Pulmonary artery endothelial cell (primary cell): ENCODE results near the gene SRSF3. TPM values are rescaled to one million over a fixed set of nuclear protein-coding genes. Genes with fewer than 3 reads are reported as not detected.
"Not testable (repeated sequence)": the region's sequence is repeated elsewhere in the genome, so short reads cannot be mapped to it uniquely, and the experiment has no call there.

Experiments used
- DNase-seq: peaks from one replicate; pipeline ENCODE4 v3.0.0-alpha.2; 2011; ENCODE audit warnings: low read depth, low spot score
- total RNA-seq: library from RNA; depleted of rRNA; stranded (reverse); fragments of >200 nt; gene quantifications from 2 replicates; pipeline ENCODE4 v1.2.3, GENCODE V29; 2014

The SRSF3 gene
- total RNA-seq, 1 donor from 2014 or later, result 415 TPM

DNA sequence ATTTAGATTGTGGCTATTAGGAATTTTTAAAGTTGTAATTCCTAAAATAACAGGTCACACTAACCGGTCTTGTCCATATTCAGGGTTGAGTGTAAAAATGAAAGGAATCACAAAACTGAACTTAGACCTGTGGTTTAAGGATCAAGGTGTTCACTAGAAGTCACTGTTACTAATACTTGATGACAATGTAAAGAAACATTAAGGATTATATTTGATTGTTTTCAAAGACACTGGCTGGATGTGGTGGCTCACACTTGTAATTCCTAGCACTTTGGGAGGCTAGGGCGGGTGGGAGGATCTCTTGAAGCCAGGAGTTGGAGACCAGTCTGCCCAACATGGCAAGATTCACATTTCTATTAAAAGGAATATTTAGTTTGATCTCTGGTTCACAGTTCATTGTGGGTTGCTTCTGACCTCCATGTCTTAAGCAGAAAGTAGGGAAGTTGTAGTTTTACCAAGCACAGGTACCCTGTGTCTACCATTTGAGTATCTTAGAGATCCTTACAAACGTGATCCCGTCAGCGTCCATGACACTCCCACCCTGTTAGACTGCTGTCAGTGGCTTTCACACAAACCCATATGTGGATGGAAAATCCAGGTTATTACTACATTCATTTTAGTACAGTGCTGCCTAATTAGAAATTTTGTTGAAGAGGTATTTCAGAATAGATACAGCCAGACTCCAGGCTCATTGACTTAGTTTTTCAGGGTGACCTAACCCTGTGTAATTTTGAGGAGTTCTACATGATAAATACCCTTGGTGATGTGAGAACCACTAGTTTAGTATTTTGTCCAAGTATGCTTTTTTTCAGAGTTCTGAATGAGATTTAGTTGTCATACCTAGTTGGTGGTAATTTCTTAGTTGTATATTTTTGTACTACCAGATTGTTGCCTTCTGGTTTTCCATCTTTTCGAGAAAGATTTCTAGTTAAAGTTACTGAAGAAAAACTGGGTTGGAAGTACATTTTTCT, 10.2 kb downstream of the SRSF3 start:
- no peak for DNase-seq

DNA sequence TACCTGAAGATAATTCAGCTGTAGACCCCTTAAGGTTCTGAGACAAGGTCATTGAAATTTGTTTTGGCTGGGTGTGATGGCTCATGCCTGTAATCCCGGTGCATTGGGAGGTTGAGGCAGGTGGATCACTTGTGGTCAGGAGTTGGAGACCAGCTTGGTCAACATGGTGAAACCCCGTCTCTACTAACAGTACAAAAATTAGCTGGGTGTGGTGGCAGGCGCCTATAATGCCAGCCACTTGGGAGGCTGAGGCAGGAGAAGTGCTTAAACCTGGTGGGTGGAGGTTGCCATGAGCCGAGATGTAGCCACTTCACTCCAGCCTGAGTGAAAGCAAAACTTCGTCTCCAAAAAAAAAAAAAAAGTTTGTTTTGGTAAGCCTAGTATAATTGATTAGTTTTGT, 11.0 kb downstream of the SRSF3 start:
- no peak for DNase-seq

DNA sequence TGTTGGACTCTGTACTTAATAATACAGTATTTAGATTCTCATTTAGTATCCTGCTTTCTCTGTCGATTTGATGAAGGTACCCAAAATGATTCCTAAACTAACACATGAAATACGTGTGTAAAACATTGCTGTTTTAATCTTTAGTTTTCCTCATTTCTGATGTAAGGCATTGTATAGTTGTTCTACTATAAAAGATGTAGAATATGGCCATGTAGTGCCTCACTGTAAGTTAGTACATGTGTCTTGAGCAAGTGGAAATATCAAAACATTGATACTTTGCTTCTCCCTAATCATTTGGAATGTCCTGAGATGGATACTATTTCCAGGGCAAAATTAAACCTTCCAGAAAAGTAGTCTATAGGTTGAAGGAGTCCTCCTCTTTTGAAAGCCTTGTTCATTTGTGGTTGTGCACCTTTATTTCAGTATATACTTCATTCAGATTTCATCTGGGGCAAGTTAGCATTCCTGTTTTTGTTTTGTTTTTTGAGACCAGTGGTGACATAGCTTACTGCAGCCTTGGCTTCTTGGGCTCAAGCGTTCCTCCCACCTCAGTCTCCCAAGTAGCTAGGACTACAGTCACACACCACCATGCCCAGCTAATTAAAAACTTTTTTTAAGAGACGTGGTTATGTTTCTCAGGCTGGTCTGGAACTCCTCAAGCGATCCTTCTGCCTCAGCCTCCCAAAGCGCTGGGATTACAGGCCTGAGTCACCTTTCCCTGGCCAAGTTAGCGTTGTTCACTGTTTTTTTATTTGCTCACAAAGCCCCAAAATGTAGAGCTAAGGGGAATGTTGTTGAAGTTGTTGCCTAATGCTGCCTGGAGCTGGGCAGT, 11.6 kb downstream of the SRSF3 start:
- DNase-seq, result no peak

DNA sequence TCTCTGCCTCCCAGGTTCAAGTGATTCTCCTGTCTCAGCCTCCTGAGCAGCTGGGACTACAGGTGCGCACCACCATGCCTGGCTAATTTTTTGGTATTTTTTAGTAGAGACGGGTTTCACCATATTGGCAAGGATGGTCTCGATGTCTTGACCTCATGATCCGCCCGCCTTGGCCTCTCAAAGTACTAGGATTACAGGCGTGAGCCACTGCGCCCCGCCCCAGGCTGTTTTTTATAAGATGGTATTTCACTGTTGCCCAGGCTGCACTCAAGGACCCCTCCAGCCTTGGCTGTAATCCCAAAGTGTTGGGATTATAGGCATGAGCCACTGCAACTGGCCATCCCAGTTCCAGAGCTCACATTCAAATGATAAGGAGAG, 13.1 kb downstream of the SRSF3 start:
- DNase-seq, result not testable (repeated sequence)

DNA sequence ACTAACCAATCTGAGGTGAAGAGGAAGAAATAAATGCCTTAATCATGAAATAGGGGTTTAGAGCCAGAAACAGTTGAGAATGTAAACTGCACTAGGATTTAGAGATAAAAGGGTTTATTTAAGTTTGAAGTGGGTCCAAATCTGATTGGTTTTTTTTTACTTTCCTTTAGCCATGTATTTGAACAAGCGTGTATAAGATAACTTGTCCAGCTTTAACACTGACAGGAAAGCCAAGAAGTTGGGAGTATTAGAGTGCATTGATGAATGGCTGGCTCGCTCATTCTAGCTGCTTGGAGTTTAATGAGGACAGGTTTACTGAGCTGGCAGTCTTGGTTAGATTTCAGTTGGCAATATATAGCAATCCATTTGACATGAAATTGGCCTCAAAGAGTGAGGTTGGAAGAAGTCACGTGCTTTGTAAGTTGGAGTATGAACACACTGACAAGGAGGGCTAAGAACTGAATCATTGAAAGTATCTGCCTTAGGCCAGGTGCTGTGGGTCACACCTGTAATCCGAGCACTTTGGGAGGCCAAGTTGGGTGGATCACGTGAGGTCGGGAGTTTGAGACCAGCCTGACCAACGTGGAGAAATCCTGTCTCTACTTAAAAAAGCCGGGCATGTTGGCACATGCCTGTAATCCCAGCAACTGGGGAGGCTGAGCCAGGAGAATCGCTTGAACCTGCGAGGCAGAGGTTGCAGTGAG, 13.7 kb downstream of the SRSF3 start:
- no peak for DNase-seq

DNA sequence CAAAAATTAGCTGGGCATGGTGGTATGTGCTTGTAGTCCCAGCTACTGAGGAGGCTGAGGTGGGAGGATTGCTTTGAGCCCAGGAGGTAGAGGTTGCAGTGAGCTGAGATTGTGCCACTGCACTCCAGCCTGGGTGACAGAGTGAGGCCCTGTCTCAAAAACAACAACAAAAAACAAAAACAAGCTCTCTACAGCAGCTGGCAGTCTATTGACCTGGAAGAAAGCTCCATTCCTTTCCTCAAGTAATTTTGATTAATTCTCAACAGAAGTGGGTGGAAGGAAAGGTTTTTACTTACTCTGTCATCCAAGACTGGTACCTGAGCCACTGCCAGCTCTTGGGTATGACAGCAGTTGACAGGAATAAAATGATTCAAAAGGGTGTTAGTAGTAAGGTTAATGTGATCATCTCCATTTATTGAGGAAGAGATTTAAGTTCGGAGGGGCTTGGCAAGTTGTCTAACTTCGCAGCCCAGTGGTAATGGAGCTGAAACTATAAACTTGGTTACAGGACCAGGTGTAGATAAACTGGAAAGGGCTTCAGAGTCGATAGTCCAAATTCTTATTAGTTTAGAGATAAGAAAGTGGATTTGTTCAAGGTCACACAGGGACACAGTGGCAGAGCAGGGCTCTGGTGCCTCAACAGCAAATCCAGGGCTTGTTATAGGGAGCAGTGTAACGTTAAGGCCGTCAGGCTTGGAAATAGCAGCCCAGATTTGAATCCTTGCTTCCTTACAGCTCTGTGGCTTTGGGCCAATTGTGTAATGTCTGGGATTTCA, 14.8 kb downstream of the SRSF3 start:
- DNase-seq, result no peak

DNA sequence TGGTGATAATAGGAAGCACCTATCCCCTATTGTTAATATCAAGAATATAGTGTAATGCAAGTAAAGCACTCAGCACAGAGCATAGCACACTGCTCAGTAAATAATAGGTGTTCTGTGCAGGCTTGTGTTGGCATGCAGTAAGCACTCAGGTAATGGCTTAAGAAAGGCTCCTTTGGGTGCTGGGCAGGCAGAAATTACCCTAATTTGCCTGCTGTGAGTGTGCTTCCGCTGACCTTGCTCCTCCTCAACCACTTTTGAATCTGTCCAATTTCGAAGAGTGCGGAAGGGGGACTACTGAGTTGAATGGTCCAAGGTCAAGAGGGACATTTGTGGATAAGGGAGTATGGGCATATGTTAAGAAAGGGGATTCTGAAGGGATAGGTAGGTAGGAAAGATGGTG, 15.4 kb downstream of the SRSF3 start:
- no peak for DNase-seq

DNA sequence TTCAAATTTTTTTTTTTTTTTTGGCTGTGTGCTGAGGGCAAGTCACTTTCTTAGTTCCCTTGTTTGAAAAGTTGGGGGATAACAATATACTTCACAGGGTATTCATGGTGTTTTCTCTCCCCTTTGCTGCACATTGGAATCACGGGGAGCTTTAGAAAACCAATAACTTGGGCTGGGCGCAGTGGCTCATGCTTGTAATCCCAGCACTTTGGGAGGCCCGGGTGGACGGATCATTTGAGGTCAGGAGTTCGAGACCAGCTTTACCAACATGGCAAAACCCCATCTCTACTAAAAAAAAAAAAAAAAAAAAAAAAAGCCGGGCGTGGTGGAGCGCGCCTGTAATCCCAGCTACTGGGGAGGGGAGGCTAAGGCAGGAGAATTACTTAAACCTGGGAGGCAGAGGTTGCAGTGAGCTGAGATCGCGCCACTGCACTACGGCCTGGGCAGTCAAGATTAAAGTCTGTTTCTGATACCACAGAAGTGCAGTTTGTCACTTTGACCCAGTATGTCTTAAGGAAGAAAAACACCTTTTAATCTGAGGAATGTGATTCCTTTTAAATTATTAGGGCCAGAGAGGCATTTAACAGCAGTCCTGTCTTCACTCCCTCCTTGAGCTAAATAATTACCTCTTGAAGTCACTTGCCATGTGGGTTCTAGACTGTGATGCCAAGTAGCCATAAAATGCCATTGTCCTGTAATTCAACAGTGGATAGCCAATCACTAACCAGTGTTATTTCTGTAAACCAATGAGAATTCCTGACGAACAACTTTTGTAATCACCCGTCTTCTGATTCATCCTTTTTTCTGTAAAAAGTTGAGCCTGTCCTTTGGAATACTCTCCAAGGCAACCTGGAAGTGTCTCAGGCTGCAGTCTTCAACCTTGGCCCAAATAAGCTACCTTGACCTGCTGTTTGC, 16.1 kb downstream of the SRSF3 start:
- DNase-seq, result no peak

DNA sequence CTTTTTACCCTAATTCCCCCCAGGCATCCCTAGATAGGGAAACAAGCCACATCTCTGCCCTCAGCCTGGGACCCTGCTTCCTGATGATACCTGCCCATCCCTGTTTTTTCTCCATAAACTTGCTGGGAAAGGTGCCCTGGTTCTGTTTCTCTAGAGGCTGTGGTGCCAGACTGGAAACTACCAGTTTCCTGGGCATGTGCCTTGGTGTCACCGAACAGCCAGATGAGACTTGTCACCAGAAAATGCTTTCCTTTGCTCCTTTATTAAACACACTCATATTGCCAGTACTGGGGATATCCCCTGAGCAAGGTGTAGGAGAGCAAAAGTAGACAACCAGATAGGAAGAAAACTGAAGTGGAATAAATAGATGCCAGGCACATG, 16.8 kb downstream of the SRSF3 start:
- DNase-seq, result no peak

DNA sequence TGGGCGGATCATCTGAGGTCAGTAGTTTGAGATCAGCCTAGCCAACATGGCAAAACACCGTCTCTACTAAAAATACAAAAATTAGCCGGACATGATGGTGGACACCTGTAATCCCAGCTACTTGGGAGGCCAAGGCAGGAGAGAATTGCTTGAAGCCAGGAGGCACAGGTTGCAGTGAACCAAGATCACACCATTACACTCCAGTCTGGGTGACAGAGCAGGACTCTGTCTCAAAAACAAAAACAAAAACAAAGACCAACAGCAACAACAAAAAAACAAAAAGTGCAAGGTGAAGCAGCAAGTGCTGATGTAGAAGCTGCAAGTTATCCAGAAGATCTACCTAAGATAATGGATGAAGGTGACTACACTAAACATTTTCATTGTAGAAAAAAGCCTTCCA, 17.5 kb downstream of the SRSF3 start:
- not testable (repeated sequence) for DNase-seq

DNA sequence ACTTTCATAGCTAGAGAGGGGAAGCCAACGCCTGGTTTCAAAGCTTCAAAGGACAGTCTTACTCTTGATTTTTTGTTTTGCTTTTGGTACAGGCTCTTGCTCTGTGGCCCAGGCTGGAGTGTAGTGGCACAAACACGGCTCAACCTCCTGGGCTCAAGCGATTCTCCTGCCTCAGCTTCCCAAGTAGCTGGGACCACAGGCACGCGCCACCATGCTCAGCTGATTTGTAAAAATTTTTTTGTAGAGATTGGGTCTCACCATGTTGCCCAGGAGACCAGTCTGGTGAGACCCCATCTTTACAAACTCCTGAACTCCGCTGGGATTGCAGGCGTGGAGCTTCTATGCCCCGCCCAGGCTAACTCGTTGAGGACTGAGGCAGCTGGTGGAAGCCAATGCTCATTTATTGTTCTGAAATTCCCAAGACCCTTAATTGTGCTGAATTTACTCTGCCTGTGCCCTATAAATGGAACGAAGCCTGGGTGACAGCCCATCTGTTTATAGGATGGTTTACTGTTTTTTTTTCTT, 18.0 kb downstream of the SRSF3 start:
- DNase-seq, result no peak

DNA sequence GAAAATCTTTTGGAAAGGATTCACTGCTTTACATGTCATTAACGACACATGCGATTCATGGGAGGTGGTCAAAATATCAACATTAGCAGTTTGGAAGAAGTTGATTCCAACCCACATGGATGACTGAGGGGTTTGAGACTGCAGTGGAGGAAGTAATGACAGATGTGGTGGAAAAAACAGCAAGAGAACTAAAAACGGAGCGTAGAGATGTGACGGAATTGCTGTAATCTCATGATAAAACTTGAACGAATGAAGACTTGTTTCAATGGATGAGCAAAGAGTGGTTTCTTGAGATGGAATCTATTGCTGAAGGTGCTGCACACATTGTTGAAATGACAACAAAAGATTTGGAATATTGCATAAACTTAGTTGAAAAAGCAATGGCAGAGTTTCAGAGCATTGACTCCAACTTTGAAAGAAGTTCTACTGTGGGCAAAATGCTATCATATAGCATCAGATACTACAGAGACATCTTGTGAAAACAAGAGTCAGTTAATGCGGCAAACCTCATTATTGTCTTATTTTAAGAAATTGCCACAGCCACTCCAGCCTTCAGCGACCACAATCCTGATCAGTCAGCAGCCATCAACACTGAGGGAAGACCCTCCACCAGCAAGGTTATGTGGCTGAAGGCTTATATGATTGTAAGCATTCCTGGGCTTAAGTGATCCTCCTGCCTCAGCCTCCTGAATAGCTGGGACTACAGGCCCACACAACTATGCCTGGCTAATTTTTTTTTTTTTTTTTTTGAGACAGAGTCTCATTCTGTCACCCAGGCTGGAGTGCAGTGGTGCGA, 19.2 kb downstream of the SRSF3 start:
- no peak for DNase-seq

DNA sequence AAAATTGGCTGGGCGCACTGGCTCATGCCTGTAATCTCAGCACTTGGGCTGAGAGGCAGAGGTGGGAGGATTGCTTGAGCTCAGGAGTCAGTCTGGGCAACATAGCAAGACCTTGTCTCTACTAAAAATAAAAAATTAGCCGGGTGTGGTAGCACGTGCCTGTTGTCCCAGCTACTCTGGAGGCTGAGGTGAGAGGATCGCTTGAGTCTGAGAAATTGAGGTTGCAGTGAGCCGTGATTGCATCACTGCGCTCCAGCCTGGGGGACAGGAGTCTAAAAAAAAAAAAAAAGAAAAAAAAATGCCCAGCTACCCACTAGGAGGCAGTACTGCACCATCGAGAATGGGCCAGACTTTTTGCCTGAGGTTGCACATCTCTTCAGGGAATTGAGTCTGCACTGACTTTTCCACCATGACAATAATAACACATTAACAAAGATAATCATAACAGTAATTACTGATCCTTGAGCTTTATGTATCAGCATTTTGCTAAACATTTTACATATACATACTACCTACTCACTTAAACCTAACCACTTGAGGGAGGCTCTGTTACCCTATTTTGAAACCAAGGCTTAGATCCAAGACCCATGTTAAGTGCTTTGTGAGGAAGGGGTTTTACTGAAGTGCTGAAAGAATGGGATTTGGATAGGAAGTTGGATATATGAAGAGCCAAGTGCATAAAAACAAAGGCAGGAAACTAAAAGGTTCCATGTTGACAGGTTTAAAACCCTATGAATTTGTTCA, 21.0 kb downstream of the SRSF3 start:
- no peak for DNase-seq

DNA sequence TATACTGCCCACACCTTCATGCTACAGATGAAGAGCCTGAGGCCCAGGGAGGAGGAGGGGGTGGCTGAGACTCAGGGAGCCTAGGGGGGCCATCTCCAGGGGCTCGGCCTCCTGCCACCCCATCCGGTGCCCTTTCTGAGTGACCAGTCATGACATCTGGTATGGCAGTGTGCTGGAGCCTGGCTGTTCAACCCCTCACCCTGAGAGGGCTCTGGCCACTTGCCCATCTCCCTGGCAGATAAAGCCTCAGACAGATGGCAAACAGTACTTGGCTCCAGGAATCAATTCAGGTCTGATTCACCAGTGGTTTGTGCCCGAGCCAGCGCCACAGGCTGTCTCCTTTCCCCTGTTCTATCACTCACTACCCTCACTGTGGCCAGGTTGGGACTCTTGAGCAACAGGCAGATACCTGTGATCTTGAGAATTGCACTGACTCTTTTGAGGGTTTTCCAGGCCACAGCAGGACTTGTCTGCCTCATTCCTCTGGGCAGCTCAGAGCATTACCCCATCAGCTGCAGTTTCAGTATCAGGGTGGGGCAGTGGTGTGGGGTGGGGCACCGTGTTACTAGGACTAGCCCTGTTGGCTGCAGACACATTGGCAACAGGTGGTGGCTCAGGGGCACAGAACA, 22.8 kb downstream of the SRSF3 start:
- no peak for DNase-seq

DNA sequence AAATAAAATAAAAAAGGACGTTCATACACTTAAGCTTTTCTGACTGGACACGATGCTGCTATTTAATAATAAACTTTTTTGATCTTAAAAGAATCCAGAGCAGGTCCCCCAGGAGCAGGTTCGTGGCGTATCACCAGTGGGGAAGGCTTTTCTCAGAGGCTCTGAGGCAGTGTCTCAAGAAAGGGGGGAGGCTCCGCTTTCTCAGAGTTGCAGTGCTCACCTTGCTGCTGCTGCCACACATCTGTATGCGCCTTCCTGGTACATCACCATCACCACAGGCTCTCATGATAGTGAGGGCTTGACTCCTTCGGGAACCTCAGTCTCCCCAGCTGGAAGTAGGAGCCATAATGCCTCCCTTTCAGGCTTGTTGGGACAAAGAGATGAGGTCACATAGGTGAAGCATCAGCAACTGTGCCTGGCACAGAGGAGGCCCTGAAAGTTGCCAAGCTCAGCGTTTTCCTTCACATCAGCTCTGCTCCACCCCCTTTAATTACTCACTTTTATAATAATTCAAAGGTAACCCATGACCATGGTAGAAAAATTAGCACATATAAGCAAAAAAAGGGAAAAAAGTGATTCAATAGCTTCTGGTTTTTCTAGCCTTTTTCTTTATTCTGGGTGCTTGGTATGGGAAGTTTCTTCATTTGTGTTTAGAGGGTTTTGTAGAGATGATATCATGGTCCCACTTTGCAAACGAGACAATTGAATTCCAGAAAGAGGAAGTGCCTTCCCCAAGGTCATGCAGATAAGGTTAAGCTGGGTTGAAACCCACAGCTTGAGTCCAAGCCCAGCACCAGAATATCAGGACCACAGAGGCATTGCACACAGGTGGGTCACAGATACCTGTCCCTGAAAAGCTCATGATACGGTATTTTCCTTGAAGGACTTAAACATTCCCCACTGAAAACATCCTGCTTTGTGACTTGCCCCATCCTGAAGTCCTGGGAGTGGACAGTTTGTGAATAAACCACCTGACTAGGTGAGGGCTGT, 24.5 kb downstream of the SRSF3 start:
- DNase-seq, result no peak

DNA sequence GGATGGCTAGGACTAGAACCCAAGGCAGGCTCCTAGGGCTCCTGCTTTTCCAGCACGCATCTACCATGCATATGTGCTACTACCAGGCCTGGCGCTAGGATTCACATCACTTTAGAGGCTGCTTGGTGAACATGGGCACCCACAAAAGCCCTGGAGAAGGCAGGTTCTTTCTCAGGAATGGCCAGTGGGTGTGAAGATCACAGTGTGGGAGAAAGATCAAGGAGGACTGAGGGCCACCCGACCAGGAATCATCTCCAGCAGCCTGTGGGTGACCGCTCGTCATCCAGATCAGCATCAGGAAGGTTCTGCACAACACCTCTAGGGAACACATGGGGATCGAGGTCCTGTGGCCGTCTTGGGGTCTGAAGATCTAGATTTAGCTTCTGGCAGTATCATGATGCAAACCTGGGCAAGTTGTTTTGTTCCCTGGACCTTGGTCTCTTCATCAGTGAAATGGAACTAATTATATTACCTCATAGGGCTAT, 27.3 kb downstream of the SRSF3 start:
- DNase-seq, result no peak
